GM10248 (cell line): ENCODE data around the gene WFIKKN2.

Experiments
- CTCF ChIA-PET: fragments of 300-600 bp; sonication (Branson Sonifier 250); formaldehyde crosslinking; extraction: SDS; loops from one replicate; lab custom pipeline; 2021; ENCODE audit warnings: antibody characterized with exemption; lab: Yijun Ruan, JAX
- POLR2A ChIA-PET: fragments of 350-650 bp; sonication (Branson Sonifier 250); formaldehyde crosslinking; extraction: SDS; loops from one replicate; lab custom pipeline; 2020; ENCODE audit warnings: antibody characterized with exemption; lab: Yijun Ruan, JAX
- DNase-seq: peaks from one replicate; pipeline ENCODE4 v3.0.0; 2012; ENCODE audit errors: extremely low spot score
- TF ChIP-seq, protein P1 (sequence below): IDR thresholded peaks from 2 replicates; pipeline ENCODE4 v1.5.1; 2012; ENCODE audit warnings: mild to moderate bottlenecking, low read depth; ENCODE audit errors: extremely low read depth, missing control alignments, control extremely low read depth

WFIKKN2 gene

DNA sequence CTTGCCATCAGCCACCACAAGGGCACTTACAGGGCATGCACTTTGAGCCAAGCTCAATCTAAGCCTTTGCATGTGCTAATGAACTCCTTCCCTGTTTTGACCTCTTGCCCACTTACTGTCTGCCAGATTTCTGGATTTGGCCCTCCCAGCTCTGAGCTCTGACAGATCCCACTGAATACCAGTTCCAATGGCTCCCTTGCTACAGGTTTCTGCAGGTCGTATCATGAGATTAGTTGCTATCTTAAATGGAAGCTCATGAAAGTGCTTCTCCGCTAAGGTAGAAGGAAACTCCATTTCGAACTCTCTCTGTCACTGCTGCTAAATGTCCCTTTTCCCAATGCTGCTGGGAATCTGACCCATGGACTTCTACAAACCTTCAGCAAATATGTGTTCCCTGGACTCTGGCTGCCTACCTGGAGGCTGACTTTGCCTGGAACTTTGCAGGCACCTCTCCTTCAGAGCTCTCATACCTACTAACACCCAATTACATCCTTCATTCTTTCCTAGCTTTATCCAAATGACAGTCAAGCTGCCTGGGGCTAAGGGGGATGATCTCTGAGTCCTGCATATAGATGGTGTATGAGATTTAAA is 54.2 kb downstream of the WFIKKN2 start:
- ChIA-PET POLR2A (interaction anchor here (1.5 kb wide), 1 partner anchor 24 kb away, joined by 4 read pairs; the partner anchor contains the start of gene TOB1), CTCF (interaction anchor here (1.1 to 1.8 kb wide), 3 partner anchors 11 to 22 kb away, joined by 4 read pairs; no protein-coding TSS in a partner anchor)
- TF ChIP-seq, protein P1, sequence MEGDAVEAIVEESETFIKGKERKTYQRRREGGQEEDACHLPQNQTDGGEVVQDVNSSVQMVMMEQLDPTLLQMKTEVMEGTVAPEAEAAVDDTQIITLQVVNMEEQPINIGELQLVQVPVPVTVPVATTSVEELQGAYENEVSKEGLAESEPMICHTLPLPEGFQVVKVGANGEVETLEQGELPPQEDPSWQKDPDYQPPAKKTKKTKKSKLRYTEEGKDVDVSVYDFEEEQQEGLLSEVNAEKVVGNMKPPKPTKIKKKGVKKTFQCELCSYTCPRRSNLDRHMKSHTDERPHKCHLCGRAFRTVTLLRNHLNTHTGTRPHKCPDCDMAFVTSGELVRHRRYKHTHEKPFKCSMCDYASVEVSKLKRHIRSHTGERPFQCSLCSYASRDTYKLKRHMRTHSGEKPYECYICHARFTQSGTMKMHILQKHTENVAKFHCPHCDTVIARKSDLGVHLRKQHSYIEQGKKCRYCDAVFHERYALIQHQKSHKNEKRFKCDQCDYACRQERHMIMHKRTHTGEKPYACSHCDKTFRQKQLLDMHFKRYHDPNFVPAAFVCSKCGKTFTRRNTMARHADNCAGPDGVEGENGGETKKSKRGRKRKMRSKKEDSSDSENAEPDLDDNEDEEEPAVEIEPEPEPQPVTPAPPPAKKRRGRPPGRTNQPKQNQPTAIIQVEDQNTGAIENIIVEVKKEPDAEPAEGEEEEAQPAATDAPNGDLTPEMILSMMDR, result no peak
- no peak for DNase-seq

DNA sequence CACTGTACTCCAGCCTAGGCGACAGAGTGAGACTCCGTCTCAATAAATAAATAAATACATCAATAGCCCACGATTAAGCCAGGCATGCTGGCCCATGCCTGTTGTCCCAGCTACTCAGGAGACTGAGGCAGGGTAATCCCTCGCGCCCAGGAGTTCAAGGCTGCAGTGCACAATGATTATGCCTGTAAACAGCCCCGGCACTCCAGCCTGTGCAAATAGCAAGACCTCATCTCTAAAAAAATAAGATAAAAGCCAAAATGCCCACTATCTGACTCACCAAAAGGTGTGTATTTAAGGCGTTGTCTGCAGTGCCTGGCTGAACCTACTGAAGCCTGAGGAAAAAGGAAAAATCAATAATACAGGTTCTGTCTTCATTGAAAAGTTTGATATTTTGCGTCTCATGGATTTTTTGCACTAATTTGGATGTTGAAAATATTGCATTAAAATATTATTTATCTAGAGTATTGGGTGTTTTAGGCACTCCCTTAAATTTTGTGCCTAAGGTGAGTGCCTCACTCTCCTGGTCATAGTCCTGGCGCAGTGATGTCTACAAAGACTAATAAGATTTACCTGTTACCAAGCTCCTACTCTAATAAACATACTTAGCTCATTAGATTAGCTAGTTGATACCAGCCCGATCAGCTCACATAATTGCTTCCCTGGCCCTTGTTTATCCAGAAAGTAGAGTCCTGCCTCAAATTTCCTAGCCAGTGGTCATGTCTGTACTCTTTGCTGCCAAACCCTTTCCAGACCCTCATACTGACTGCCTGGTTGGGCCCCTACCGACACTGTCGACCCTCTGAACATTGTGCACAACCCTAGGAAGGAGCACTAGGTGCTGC is 55.5 kb downstream of the WFIKKN2 start:
- CTCF ChIA-PET, result interaction anchor here (1.1 to 1.8 kb wide), 3 partner anchors 10 to 21 kb away, joined by 4 read pairs; no protein-coding TSS in a partner anchor

DNA sequence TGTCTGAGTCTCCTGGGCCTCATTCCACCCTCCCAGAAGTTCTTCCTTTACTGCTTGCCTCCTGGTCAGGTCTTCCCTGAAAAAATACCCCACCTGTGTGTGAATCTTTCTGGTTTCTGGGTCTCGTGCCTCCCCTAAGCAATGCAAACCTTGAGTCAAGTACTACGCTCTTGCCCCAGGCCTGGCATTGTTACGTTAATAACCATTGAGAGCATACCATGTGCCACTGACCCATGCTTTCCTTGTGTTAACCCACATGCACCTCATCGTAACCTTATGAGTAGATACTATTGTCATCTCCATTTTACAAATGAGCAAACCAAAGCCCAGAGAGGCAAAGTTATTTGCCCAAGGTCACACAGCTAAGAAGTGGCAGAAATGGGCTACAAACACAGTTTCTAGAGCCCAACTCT is 56.2 kb downstream of the WFIKKN2 start:
- DNase-seq, result no peak
- TF ChIP-seq, protein P1, result no peak
- POLR2A ChIA-PET, result no interaction called here
- CTCF ChIA-PET, result no interaction called here

More for the DNA sequence above, 55.5 kb downstream of the WFIKKN2 start:
- TF ChIP-seq, protein P1, result no peak
- POLR2A ChIA-PET, result no interaction called here
- no peak for DNase-seq
